ENCODE data around the gene ISCU.

DNA sequence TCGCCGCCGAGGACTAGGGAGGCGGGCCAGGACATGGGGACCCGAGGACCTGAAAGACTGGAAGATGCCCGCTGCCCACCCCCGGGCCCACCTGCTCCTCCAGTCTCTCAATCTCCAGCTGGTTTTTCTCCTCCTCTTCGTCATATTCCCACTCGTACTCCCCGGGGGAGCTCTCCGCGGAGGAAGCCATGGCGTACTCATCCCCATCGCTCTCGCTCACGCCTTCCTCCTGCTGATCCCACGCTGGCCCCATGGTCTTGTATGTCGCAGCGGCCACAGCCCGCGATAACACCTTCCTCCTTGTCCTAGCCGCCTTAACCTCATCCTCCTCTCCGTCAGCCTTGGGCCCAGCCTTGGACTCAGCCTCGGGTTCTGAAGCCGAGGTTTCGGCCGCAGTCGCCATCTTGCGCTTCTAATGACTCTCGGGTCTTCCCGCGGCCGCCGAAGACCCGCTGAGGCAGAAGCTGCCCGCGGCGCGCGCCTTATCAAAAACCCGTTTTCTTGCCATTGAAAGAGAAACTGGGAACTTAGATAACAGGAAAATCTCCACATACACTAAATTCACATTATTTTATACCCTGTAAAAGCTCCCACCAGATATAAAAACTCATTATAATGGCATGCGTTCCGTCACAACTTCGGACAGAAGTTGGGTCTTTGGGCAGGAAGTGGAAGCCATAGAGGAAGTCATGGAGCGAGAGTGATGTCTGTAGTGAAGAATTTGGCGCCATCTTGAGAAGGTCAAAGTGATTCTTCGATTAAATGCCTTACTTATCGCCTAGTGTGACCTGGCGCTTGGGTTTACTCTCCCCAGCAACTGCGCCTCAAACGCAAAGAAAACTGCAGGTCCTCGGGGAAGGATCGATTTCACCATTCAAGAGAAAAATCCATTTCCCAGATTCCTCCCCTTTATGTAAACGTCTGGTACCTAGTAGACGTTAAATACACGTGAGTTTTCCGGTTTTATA lies 1.4 kb upstream of the ISCU start, which contains the start of gene SART3:
- TF ChIP-seq, protein P1, sequence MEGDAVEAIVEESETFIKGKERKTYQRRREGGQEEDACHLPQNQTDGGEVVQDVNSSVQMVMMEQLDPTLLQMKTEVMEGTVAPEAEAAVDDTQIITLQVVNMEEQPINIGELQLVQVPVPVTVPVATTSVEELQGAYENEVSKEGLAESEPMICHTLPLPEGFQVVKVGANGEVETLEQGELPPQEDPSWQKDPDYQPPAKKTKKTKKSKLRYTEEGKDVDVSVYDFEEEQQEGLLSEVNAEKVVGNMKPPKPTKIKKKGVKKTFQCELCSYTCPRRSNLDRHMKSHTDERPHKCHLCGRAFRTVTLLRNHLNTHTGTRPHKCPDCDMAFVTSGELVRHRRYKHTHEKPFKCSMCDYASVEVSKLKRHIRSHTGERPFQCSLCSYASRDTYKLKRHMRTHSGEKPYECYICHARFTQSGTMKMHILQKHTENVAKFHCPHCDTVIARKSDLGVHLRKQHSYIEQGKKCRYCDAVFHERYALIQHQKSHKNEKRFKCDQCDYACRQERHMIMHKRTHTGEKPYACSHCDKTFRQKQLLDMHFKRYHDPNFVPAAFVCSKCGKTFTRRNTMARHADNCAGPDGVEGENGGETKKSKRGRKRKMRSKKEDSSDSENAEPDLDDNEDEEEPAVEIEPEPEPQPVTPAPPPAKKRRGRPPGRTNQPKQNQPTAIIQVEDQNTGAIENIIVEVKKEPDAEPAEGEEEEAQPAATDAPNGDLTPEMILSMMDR (IDR thresholded peaks at IDR 0.05): no peak
- peak; percentile 50 for TF ChIP-seq POLR2A (IDR thresholded peaks at IDR 0.05)
